HS-5 (cell line): ENCODE results near the gene SLC16A2.

Source experiments
- DNase-seq: peaks from one replicate; pipeline ENCODE4 v3.0.0-alpha.2; 2012; ENCODE audit warnings: low read depth

The SLC16A2 gene

DNA sequence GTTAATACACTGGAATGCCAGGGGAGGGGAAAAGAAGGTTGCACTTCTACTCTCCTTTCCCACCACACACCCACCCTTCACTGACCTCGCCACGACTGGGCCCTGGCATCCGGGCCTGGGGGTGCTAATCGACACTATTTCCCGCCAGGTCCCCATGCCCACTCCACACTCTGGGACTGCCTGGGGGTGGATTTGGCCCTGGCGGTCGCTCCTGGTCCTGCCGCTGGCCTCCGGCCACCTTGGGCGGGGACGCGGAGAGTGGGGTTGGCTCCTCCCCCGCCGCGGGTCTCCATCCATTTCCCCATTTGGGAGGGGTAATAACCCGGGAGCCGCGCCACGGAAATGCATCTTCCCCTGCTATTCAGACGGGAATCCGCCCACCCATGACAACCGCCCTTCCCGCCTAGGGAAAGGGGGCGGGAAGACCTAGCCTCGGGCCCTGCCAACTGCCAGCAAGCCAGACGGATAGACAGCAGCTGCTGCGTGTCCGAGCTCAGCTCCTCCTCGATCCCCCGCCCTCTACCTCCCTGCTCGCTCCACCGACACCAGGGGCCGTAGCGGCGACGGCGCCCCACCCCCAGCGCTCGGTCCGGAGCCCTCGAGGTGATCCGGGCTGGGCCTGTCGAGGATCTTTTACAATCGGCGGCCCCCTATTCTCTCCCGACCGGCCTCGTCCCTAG is 115.0 kb downstream of the SLC16A2 start:
- peak; percentile 39 for DNase-seq

GRCh38 chrX:74536832-74537371 is 115.6 kb downstream of the SLC16A2 start:
- DNase-seq: no peak

DNA sequence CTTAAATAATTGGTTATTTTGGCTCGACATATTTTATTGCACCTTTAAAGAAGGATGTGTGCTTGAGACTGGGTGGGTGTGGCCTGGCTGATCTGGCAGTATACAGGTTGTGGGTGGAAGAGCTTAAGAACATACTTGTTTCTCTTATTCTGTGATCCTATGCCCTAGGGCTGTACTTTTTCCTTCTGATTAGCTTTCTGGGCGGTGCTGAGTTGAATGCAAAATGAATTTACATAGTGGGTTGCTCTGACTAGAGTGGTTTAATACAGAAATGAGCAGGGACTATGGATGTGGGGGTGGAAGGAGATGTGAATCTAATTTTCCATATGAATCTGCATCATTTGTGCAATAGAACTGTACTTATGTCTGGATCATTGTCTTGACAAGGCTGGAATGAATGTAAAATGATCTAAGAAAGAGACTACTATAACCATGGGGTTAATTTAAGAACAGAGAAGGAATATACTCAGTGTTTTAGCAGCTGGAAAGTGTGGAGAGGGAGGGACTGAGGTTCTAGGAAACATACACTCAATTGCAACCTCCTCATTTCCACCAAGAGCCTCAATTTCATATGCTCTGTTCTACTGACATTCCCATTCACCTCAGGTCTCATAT is 119.4 kb downstream of the SLC16A2 start:
- no peak for DNase-seq

GRCh38 chrX:74545880-74546523 is 124.7 kb downstream of the SLC16A2 start:
- no peak for DNase-seq

- no peak for DNase-seq
Observed at GRCh38 chrX:74546984-74547383, 125.7 kb downstream of the SLC16A2 start.

GRCh38 chrX:74550295-74550802 is 129.1 kb downstream of the SLC16A2 start:
- DNase-seq: no peak

GRCh38 chrX:74551934-74552333 is 130.6 kb downstream of the SLC16A2 start:
- no peak for DNase-seq

GRCh38 chrX:74557378-74557777 is 136.1 kb downstream of the SLC16A2 start:
- DNase-seq: no peak

DNA sequence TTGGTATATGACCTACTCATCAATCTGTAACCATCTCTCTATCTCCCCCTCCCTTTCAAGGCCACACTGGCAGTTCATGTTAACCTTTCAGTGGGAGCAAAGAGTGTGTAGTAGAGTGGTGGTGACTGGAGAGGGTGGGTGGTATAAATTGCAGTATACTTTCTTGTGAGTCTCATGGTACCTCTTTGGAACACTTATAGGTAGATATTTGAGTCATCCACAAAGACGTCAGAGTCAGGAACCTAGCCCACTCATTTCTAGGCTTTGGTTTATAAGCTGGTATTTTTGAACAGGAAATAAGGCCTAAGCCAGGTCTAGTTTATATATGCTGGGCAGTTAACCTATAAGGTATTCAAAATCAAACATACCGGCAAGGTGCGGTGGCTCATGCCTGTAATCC is 156.8 kb downstream of the SLC16A2 start:
- DNase-seq: no peak

GRCh38 chrX:74579597-74580198 is 158.4 kb downstream of the SLC16A2 start:
- no peak for DNase-seq
